Measurements from ENCODE around the gene PHLPP1.

DNA sequence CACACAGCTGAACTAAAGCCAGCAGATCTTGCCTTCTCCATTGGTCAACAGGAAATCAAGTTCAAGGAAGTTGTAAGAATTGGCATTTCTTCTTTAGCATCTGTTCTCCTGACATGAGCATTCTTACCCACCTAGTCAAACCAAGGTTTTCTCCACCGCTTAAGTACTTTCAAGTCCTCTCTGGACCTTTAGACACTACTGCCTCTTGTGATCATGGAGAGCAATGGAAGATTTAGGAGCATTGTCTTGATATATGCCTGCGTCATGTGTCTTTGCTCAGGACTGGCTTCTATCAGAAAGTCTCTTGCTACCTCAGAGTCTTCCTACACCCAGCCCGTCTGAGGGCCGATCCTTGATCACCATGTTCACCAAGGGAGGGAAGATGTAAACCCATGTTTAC lies 262.2 kb downstream of the PHLPP1 start:
- TF ChIP-seq, protein P1, sequence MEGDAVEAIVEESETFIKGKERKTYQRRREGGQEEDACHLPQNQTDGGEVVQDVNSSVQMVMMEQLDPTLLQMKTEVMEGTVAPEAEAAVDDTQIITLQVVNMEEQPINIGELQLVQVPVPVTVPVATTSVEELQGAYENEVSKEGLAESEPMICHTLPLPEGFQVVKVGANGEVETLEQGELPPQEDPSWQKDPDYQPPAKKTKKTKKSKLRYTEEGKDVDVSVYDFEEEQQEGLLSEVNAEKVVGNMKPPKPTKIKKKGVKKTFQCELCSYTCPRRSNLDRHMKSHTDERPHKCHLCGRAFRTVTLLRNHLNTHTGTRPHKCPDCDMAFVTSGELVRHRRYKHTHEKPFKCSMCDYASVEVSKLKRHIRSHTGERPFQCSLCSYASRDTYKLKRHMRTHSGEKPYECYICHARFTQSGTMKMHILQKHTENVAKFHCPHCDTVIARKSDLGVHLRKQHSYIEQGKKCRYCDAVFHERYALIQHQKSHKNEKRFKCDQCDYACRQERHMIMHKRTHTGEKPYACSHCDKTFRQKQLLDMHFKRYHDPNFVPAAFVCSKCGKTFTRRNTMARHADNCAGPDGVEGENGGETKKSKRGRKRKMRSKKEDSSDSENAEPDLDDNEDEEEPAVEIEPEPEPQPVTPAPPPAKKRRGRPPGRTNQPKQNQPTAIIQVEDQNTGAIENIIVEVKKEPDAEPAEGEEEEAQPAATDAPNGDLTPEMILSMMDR (conservative IDR thresholded peaks at IDR 0.05; ENCODE audit: low read depth, low read length), result no peak
- TF ChIP-seq POLR2A (IDR thresholded peaks at IDR 0.05; ENCODE audit: low read depth, low read length) (no peak), CEBPB (IDR thresholded peaks at IDR 0.05; ENCODE audit: low read depth, low read length) (no peak), SMC3 (IDR thresholded peaks at IDR 0.05; ENCODE audit: low read depth, low read length) (no peak), MAFK (IDR thresholded peaks at IDR 0.05; ENCODE audit: low read depth, low read length) (no peak), CHD1 (IDR thresholded peaks at IDR 0.05; ENCODE audit: low read depth, low read length) (no peak)
- TF ChIP-seq, protein P2, sequence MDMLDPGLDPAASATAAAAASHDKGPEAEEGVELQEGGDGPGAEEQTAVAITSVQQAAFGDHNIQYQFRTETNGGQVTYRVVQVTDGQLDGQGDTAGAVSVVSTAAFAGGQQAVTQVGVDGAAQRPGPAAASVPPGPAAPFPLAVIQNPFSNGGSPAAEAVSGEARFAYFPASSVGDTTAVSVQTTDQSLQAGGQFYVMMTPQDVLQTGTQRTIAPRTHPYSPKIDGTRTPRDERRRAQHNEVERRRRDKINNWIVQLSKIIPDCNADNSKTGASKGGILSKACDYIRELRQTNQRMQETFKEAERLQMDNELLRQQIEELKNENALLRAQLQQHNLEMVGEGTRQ (IDR thresholded peaks at IDR 0.05; ENCODE audit: low read depth, low read length), result no peak

Data from IMR-90 (cell line).